Measurements from ENCODE around the gene ANTXR1.

The ANTXR1 gene

DNA sequence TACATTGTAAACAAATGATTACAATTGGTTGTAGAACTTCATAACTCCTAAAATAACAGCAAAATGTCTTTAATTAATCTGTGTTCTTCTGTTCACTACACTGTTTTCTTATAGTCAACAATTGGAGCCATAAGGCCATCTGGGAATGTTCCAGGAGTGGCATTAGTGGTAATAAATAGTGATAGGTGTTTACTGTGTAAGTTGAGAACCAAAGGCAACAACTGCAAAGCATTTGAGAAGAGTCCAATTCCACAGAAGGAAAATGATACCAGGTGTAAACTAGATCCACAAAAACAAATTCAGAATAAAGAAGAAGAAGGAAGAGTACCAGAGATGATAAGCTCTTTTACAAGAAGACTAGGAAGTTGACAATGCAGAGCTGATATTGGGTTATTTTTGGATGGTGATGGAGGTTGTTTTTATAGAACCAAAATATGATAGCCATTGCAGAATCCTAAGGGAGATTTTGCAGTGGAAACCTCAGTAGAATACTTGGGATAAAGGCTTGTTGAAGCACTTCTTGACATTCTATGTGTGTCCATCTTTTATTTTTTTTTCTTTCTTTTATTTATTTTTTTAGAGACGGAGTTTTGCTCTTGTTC, 52.9 kb downstream of the ANTXR1 start:
- DNase-seq (ENCODE audit: low read depth): peak; percentile 73
- TF ChIP-seq, protein P1, sequence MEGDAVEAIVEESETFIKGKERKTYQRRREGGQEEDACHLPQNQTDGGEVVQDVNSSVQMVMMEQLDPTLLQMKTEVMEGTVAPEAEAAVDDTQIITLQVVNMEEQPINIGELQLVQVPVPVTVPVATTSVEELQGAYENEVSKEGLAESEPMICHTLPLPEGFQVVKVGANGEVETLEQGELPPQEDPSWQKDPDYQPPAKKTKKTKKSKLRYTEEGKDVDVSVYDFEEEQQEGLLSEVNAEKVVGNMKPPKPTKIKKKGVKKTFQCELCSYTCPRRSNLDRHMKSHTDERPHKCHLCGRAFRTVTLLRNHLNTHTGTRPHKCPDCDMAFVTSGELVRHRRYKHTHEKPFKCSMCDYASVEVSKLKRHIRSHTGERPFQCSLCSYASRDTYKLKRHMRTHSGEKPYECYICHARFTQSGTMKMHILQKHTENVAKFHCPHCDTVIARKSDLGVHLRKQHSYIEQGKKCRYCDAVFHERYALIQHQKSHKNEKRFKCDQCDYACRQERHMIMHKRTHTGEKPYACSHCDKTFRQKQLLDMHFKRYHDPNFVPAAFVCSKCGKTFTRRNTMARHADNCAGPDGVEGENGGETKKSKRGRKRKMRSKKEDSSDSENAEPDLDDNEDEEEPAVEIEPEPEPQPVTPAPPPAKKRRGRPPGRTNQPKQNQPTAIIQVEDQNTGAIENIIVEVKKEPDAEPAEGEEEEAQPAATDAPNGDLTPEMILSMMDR (IDR thresholded peaks at IDR 0.05; ENCODE audit: control insufficient read depth, extremely low read depth, insufficient read depth): no peak

DNA sequence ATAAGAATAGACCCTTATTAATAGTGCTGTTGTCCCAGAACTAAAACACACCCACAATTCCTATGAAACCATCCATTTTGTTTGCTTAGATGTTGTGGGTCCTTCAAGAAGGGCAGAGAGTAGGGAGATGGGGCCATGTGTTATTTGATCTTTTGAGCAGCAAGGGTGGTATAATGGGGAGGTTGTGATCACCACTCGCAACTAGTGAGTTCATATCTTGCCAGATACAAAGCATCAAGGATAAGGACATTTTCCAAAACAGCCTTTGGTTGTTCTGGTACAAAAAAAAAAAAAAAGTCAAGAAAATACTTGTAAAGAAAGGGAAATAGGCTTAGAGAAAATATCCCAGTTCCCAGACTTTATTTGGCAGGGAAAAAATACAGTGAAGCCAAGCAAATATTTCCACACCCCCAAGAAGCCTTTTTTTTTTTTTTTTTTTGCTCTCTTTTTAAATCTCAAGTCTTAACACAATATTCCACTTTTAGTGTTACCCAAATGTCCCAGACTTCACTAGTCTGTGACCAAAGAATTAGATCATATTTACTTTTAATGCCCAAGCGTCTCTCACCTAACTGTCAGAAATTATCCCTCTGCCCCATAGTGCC, 54.1 kb downstream of the ANTXR1 start:
- DNase-seq (ENCODE audit: low read depth): no peak
- H3K4me3 ChIP-seq (ENCODE audit: low read depth, low read length): no peak overlapping the region
- TF ChIP-seq, protein P1 (IDR thresholded peaks at IDR 0.05; ENCODE audit: control insufficient read depth, extremely low read depth, insufficient read depth): no peak

More for the DNA sequence above, 52.9 kb downstream of the ANTXR1 start:
- no peak overlapping the region for H3K4me3 ChIP-seq (ENCODE audit: low read depth, low read length)

DNA sequence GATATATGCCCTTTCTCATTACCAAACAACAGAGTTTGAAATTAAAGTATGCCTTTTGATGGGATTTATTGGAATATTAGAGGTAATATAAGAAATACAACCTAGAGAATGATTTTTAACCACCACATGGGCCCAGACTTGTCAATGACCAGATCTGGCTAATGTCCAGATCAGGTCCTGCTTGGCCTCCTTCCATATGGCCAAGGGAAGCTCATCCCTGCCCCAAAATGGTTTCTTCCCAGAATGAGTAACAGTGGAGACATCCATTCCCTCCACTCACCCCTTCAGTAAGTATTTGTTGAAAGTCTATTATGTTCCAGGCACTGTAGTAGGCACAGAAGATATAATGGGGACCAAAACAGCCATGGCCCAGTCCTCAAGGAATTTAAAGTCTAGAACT, 54.9 kb downstream of the ANTXR1 start:
- DNase-seq (ENCODE audit: low read depth): no peak
- no peak overlapping the region for H3K4me3 ChIP-seq (ENCODE audit: low read depth, low read length)
- TF ChIP-seq, protein P1 (IDR thresholded peaks at IDR 0.05; ENCODE audit: control insufficient read depth, extremely low read depth, insufficient read depth): no peak

DNA sequence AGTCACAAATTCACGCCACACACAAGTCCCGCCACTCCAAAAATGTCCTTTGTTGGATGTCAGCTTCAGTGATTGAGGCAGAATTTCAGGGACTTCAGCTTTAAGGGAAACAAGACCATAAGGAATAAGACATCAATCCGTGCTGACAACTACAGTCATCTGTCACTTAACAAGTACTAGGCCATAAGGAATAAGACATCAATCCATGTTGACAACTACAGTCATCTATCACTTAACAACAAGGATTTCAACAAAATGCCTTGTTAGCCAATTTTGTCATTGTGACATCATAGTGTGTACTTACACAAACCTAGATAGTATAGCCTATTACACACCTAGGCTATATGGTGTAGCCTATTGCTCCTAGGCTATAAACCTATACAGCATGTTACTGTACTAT, 58.0 kb downstream of the ANTXR1 start:
- H3K4me3 ChIP-seq (ENCODE audit: low read depth, low read length): no peak overlapping the region
- TF ChIP-seq, protein P1 (IDR thresholded peaks at IDR 0.05; ENCODE audit: control insufficient read depth, extremely low read depth, insufficient read depth): no peak
- DNase-seq (ENCODE audit: low read depth): no peak

DNA sequence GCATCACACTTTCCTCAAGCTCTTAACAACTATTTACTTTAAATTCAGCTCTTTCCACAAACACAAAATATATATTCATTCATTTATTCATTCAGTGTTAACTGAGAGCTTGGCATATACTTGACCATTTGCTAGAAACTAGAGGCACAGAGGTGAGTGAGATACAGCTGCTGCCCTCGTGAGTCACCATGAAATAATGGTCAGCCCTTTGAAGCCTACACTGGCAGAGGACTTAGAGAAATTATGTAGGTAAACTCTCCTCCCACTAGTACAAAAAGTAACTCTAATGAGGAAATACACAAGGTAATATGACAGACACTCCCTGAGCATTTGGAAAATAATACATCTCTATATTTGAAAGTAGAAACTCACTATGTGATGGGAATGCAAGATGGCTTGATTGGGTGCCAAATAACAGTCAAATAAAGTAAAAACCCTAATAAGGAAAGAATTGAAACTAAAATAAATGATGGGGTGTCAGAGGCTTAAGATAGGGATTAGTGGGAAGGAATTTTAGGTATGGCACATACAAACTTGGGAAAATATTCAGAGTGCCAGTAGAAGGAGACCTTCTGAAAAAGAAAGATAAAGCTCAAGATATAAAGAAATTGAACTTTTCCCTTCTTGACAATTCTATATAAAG, 61.1 kb downstream of the ANTXR1 start:
- TF ChIP-seq, protein P1 (IDR thresholded peaks at IDR 0.05; ENCODE audit: control insufficient read depth, extremely low read depth, insufficient read depth): no peak
- no peak overlapping the region for H3K4me3 ChIP-seq (ENCODE audit: low read depth, low read length)
- no peak for DNase-seq (ENCODE audit: low read depth)

DNA sequence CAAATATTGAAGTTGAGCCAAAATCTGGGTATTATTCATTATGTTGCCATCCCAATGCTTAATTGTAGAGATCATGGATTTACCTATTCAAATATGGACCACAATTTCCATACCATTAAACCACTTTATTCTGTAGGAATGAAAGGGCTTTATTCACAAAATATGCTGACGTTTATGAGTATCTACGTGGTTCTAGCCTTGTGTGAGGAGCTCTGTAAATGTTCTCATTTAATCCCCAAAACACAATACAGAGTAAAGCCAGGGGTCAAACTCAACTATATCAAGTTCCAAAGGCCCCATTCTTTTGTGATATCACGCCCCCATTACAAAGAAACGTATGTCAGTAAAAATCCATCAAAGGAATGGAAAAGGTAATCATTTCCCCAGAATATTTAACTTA, 61.9 kb downstream of the ANTXR1 start:
- DNase-seq (ENCODE audit: low read depth): no peak
- TF ChIP-seq, protein P1 (IDR thresholded peaks at IDR 0.05; ENCODE audit: control insufficient read depth, extremely low read depth, insufficient read depth): no peak
- no peak overlapping the region for H3K4me3 ChIP-seq (ENCODE audit: low read depth, low read length)
